Sciatic nerve (tissue), 2 donors: ENCODE measurements around the gene SNIP1. TPM values are rescaled to one million over a fixed set of nuclear protein-coding genes. Genes with fewer than 3 reads are reported as not detected.
"Not testable (repeated sequence)": the region's sequence is repeated elsewhere in the genome, so short reads cannot be mapped to it uniquely, and the experiment has no call there.

Source experiments
- ATAC-seq: fragments of 200-7000 bp; cut with Tn5 transposase; one replicate; pipeline ENCODE4 v1.9.1; 2020; ENCODE audit warnings: mild to moderate bottlenecking, moderate library complexity
- DNase-seq: peaks from one replicate; pipeline ENCODE4 v3.0.0-alpha.2; 2020; ENCODE audit warnings: low spot score
- intact Hi-C: fragments of 100-400 bp; cut with DNase I; formaldehyde crosslinking; loops from one replicate; pipeline ENCODE4 v1.14.2; 2022
- total RNA-seq: library from RNA; stranded (reverse); fragmentation: NEBNext Ultra II Directional; extraction: Animal tissue kit (Norgen Biotek cat#: 25700); gene quantifications from one replicate; pipeline ENCODE4 v1.2.1, GENCODE V29; 2021
- donor health status: DM: no; HTN: no; CAD: no.
- donor health status: DM: no; HTN: no; CAD: no.

SNIP1 gene
- total RNA-seq, 1 donor from 2014 or later, result 17.3 TPM

DNA sequence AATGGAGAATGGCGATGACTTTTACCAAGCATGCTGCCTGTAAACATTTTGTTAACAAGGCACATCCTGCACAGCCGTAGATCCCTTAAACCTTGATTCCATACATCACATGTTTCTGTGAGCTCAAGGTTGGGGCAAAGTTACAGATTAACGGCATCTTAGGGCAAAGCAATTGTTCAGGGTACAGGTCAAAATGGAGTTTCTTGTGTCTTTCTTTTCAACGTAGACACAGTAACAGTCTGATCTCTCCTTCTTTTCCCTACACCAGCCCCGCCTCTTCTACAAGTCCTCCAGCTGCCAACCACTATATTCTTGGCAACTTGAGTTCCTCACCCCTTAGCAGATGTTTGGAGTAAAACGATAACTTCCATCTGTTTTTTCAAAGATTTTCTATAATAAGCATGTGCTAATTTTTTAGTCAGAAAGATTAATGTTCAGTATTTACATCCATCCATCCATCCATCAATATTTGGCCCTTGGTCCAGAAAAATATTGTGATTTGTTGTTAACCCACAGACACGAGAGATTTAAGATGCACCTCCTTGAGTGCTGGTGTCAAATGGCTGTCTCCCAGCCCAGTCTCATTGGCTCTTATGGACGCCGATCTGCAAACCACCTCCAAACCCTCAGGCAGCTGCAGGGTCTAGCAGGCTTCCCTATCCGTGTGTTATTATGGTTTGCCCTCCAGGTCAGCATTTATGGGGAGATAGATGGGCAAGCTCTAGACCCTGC is 6.5 kb upstream of the SNIP1 start:
- ATAC-seq (no peak), DNase-seq (no peak)
- intact Hi-C loops, result no loop called here

DNA sequence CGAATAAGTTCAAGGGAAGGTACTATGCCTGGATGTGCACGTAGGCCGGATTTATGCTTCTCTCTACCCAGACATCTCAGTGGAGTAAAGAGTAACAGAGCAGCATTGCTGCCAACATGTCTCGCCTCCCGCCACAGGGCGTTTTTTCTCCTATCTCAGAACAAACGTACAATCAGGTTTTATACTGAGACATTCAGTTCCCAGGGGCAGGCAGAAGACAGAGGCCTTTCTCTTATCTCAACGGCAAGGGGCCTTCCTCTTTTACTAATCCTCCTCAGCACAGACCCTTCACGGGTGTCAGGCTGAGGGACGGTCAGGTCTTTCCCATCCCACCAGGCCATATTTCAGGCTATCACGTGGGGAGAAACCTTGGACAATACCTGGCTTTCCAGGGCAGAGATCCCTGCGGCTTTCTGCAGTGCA is 5.9 kb upstream of the SNIP1 start:
- ATAC-seq, intact Hi-C loops, DNase-seq: not testable (repeated sequence)

DNA sequence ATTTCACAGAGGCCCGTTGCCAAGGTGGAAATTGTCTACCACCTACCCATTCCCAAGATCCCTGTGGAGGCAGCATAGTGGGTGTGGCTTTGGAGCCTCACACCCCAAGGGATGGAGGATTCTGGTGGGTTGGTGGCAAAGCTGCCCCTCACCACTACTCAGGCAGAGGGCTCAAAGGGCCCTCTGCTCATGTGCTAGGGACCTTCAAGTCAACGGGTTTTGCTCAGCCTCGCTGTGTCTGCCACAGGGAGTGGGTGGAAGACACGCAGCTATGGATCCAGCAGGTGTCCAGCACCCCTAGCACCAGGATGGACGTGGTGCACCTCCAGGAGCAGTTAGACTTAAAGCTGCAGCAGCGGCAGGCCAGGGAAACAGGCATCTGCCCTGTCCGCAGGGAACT is 5.0 kb upstream of the SNIP1 start:
- intact Hi-C loops, result no loop called here
- DNase-seq (no peak), ATAC-seq (no peak)

DNA sequence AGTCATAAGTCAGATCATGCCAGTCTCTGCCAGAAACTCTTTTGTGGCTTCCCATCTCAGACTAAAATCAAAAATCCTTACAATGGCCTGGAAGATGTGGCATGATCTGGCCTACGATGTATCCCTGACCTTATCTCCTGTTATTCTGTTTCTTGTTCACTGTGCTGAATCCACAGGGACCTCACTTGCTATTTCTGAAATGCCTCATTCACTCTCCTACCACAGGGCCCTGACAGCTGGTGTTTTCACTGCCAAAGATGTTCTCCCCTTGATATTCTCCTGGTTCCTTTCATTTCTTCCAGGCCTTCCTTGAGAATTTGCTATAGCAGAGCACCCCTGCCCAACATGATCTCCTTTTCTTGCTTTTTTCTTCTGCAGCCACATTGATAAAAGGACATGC is 4.3 kb upstream of the SNIP1 start:
- ATAC-seq, result no peak
- intact Hi-C loops, result no loop called here
- DNase-seq, result no peak

DNA sequence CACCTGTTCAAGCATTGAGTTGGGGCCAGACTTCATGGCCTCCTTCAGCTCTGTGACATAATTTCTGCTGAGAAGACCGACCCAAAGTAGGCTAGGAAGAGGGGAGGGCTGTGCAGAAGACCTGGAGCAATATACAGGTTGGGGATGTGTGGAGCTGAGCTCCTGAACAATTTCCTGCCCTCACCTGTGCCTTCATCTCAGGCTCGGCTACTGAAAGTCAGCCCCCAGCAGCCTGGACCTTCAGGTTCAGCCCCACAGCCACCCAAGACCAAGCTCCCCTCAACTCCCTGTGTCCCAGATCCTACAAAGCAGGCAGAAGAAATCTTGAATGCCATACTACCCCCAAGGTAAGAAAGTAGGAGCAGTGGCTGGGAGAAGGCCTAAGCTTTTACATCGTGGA is 3.3 kb upstream of the SNIP1 start:
- intact Hi-C loops, result no loop called here
- ATAC-seq, result no peak
- no peak for DNase-seq

DNA sequence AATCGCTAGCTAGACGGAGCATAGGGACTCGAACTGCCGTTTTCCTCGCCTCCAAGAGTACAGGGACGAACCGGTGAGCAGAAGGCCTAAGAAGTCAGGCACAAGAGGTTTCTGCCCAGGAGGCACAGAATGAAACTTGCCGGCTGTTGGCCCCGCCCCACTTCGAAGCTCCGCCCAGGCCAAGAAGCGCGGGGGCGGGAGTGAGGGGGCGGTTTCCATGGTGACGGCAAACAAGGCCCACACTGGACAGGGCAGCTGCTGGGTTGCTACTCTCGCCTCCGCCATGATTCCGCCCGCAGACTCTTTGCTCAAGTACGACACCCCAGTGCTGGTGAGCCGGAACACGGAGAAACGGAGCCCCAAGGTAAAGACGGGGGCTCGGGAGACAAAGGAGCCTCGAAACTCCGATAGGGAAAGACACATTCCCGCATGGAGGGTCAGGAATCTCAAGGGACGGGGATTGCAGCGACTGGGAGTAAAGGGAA is 2.7 kb upstream of the SNIP1 start, which contains the start of gene DNALI1:
TSS of gene DNALI1 (plus strand) at position 229 of the 485 bp plus-strand sequence. CDS start at position 284, 55 bp downstream.
- intact Hi-C loops, result no loop called here
- DNase-seq (peak; percentile 91), ATAC-seq (peak; percentile 95)

DNA sequence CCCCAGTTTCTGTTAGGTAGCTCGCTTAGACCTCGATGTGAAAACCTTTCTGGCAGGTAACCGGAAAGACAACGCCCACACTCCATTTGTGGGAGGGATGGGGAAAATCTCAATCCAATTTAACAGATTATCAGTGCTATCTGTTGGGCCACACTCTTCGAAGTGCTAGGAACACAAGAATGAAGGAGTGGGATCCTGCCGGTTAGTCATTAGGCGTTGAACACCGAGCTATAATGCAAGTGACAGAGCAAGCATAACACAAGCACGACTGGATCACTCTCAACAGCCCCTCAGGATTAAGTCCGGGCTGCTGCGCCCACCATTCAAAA is 531 bp downstream of the SNIP1 start:
- intact Hi-C loops, result no loop called here
- no peak for ATAC-seq
- no peak for DNase-seq

DNA sequence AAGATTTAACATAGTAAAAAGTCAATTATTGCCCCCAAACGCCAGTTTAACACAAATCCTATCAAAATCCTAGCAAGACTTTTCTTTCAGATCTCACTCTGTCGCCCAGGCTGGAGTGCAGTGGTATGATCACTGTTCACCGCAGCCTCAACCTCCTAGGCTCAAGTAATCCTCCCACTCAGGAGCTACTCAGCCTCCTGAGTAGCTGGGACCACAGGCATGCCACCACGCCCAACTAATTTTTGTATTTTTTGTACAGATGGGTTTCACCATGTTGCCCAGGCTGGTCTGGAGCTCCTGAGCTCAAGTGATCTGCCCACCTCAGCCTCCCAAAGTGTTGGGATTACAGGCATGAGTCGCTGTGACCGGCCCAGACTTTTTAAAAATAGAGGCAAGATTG is 4.8 kb downstream of the SNIP1 start:
- DNase-seq (no peak), ATAC-seq (no peak)
- intact Hi-C loops, result no loop called here

DNA sequence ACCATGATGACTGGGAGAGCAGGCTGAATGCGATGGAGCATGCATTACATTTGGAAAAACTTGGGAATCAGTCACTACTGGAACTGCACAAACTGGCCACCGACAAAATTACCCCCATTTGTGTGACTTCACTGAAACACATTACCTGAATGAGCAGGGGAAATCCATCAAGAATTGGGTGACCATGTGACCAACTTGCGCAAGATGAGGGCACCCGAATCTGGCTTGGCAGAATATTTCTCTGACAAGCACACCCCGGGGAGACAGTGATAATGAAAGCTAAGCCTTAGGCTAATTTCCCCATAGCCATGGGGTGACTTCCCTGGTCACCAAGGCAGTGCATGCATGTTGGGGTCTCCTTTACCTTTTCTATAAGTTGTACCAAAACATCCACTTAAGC is 9.1 kb downstream of the SNIP1 start:
- no peak for DNase-seq
- intact Hi-C loops, result no loop called here
- no peak for ATAC-seq

DNA sequence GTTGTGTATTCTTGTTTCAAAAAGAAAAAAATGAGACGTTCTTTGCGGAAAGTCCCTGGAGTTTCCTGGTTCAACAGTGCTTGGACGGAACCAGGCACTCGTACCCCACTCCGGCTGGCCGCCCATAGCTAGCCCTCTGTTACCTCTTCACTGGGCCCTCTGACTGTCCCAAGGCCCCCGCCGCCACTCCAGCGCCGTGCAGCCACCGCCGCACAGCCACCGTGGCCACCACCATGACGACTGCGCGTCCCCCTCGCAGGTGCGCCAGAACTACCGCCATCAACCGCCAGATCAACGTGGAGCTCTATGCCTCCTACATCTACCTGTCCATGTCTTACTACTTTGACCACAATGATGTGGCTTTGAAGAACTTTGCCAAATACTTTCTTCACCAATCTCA is 9.6 kb downstream of the SNIP1 start:
- ATAC-seq, result no peak
- intact Hi-C loops, result no loop called here
- DNase-seq, result no peak

DNA sequence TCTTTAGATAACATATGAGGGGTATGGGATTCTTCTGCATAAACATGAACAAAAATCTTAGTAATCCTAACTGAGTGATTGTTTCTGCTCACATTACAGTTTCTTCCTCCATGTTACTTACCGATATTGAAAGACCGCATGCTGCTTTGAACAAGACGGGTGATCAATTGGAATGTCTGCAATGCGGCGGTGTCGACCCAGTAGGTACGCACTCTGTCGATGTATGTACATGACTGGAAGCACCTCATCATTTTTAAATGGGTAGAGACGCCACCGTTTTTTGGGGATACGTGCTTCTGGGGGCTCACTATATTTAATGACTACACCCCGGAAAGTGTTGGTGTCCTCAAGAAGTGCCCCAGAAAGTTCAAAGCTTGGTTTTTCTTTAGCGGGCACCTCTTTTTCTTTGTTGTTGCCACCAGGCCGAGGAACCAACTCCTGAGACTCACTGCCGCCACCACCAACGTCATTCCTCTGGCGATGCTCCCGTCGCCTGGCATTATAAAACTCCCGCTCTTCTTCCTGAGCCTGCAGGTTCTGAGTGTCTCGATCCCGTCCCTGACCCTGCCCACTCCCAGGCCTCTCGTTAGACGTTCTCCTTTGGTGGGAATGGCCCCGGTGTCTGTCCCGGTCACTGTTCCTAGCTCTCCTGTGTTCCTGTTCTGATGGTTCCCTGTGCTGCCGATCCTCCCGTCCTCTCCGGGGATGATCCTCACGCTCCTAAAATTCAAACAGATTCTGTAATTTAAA is 13.9 kb downstream of the SNIP1 start:
- DNase-seq (no peak), ATAC-seq (no peak)
- intact Hi-C loops, result no loop called here

DNA sequence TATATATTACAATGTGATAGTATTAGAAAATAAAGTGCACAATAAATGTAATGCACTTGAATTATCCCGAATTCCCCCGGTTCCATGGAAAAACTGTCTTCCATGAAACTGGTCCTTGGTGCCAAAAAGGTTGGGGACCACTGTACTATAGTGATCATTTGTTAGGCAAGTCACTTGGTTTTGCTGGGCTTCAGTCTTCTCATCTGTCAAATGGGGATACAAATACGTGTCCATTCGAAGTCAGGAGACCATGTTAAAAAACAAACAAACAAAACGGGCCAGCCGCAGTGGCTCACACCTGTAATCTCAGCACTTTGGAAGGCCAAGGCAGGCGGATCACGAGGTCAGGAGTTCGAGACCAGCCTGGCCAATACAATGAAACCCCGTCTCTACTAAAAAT is 14.9 kb downstream of the SNIP1 start:
- intact Hi-C loops, ATAC-seq, DNase-seq: not testable (repeated sequence)

DNA sequence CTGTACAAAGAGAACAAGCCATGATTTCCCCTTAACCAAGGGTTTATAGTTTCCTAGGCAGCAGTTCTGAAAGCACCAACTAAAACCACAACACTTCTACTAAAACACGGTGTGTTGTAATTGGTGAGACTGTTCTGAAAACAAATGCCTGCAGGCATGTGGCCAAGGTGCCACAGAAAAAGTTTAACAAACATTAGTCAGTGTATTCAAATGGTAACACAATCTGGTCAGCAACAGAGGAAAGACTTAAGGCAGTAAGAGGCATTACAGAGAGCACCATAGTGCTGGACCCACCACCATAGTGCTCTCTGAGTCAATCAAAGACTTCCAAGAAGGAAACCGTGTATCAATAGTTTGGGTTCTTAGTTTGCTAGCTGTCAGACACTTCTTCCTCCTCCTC is 16.7 kb downstream of the SNIP1 start:
- no peak for DNase-seq
- intact Hi-C loops, result no loop called here
- ATAC-seq, result no peak

DNA sequence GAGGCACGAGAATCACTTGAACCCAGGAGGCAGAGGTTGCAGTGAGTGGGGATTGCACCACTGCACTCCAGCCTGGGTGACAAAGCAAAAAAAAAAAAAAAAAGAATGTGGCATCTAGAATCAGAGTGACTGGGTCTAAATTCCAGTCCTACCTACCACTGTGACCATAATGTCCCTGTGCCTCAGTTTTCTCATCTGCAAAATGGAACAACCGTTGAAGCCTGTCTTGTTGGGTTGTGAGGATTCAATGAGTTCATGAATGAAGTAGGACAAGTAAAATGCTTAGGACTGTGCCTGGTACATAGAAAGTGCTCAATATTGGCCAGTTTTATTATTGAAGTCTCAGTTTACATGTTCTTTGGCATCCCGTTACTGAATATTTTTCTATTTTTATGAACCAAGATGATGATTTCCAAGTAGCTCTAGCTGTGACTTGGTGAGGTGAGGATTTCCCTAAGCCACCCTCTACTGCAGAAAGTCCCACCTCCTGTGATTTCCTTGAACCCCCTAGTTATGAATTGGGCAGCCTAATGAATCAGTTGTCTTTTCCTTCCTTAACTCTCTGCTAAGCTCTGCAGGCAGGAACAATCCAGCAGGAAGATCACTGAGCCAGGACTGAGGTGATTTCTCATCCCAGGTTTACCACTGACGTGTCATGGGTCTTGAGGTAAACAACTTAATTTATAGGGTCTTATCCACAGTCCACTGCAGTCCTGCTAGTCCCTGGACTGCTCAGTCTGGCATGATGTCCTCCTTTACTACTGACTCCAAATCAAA is 20.6 kb downstream of the SNIP1 start:
- ATAC-seq, result no peak
- intact Hi-C loops, result no loop called here
- no peak for DNase-seq

DNA sequence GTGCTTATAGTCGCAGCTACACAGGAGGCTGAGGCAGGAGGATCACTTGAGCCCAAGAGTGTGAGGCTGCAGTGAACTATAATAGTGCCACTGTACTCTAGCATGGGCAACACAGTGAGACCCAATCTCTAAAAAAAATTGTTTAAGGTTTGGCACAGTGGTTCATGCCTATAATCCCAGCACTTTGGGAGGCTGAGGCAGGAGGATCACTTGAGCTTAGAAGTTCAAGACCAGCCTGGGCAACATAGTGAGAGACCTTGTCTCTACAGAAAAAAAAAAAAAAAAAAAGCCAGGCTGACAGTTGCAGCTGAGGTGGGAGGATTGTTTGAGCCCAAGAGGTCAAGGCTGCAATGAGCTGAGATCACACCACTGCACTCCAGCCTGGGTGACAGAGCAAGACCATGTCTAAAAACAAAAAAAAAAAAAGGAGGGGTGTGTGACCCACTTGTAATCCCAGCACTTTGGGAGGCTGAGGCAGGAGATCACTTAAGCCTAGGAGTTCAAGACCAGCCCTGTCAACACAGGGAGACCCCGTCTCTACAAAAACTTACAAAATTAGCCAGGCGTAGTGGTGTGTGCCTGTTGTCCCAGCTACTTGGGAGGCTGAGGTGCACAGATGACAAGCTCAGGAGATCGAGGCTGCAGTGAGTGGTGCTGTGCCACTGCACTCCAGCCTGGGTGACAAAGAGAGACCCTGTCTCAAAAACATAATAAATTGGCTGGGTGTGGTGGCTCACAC is 21.5 kb downstream of the SNIP1 start:
- intact Hi-C loops, ATAC-seq, DNase-seq: not testable (repeated sequence)

DNA sequence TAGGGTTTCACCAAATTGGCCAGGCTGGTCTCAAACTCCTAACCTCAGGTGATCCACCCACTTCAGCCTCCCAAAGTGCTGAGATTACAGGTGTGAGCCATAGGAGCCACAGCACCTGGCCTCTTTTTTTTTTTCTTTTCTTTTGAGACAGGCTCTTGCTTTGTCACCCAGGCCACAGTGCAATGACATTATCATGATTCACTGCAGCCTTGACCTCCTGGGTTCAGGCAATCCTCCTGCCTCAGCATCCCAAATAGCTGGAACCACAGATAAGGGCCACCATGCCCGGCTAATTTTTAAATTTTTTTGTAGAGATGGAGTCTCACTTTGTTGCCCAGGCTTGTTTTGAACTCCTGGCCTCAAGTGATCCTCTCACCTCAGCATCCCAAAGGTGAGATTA is 24.2 kb downstream of the SNIP1 start:
- intact Hi-C loops, DNase-seq, ATAC-seq: not testable (repeated sequence)

DNA sequence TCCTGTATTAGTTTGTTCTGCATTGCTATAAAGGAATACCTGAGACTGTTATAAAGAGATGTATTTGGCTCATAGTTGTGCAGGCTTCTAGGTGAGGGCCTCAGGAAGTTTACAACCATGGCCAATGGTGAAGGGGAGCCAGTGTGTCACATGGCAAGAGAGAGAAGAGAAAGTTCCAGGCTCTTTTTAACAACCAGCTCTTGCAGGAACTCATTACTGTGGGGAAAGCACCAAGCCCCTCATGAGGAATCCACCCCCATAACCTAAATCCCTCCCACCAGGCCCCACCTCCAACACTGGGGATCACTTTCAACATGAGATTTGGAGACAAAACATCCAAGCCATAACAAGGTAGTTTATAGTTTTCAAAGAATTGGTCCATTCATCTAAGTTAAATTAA is 34.5 kb downstream of the SNIP1 start:
- no peak for DNase-seq
- ATAC-seq, result no peak
- intact Hi-C loops, result no loop called here

DNA sequence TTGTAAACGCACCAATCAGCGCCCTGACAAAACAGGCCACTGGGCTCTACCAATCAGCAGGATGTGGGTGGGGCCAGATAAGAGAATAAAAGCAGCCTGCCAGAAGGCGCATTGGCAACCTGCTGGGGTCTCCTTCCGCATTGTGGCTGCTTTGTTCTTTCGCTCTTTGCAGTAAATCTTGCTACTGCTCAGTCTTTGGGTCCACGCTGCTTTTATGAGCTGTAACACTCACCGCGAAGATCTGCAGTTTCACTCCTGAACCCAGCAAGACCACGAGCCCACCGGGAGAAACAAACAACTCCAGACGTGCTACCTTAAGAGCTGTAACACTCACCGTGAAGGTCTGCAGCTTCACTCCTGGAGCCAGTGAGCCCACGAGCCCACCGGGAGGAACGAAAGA is 35.2 kb downstream of the SNIP1 start:
- ATAC-seq, DNase-seq, intact Hi-C loops: not testable (repeated sequence)

DNA sequence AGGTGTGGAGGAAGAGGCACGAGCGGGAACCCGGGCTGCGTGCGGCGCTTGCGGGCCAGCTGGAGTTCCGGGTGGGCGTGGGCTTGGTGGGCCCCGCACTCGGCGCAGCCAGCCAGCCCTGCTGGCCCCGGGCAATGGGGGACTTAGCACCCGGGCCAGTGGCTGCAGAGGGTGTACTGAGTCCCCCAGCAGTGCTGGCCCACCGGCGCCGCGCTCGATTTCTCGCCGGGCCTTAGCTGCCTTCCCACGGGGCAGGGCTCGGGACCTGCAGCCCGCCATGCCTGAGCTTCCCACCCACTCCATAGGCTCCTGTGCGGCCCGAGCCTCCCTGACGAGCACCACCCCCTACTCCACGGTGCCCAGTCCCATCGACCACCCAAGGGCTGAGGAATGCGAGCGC is 35.9 kb downstream of the SNIP1 start:
- intact Hi-C loops, ATAC-seq, DNase-seq: not testable (repeated sequence)
